Measurements from ENCODE around the gene NR0B1.

NR0B1 gene

GRCh38 chrX:30304866-30305265, 4.3 kb downstream of the NR0B1 start:
- H3K4me3 ChIP-seq (ENCODE audit: low read length), result no peak overlapping the region
- H3K9me3 ChIP-seq (ENCODE audit: control insufficient read depth, low read length), result no peaks in the 10 kb centered on the region

GRCh38 chrX:30302956-30303355, 6.2 kb downstream of the NR0B1 start:
- Histone ChIP-seq H3K36me3 (ENCODE audit: control insufficient read depth, insufficient read depth, low read length) (no peaks in the 10 kb centered on the region), H3K9me3 (ENCODE audit: control insufficient read depth, low read length) (no peaks in the 10 kb centered on the region), H3K4me1 (ENCODE audit: control insufficient read depth, insufficient read depth, low read length) (no peaks in the 10 kb centered on the region), H3K9ac (ENCODE audit: low read length) (no peak overlapping the region), H3K4me3 (ENCODE audit: low read length) (no peak overlapping the region), H3K27me3 (ENCODE audit: control insufficient read depth, insufficient read depth, low read length) (peaks cover 20% of the 10 kb centered on the region)

More at GRCh38 chrX:30304866-30305265, 4.3 kb downstream of the NR0B1 start:
- no peaks in the 10 kb centered on the region for H3K4me1 ChIP-seq (ENCODE audit: control insufficient read depth, insufficient read depth, low read length)
- H3K9ac ChIP-seq (ENCODE audit: low read length), result no peak overlapping the region
- H3K36me3 ChIP-seq (ENCODE audit: control insufficient read depth, insufficient read depth, low read length), result no peaks in the 10 kb centered on the region
- H3K27me3 ChIP-seq (ENCODE audit: control insufficient read depth, insufficient read depth, low read length), result peaks cover 31% of the 10 kb centered on the region

- H3K27me3 ChIP-seq (ENCODE audit: control insufficient read depth, insufficient read depth, low read length), result peaks cover 13% of the 10 kb centered on the region
- H3K9ac ChIP-seq (ENCODE audit: low read length), result no peak overlapping the region
- H3K4me1 ChIP-seq (ENCODE audit: control insufficient read depth, insufficient read depth, low read length), result no peaks in the 10 kb centered on the region
- H3K4me3 ChIP-seq (ENCODE audit: low read length), result no peak overlapping the region
- H3K9me3 ChIP-seq (ENCODE audit: control insufficient read depth, low read length), result no peaks in the 10 kb centered on the region
- H3K36me3 ChIP-seq (ENCODE audit: control insufficient read depth, insufficient read depth, low read length), result no peaks in the 10 kb centered on the region
Measured at GRCh38 chrX:30301963-30302362, 7.2 kb downstream of the NR0B1 start.

GRCh38 chrX:30301208-30301607, 8.0 kb downstream of the NR0B1 start:
- Histone ChIP-seq H3K9ac (ENCODE audit: low read length) (no peak overlapping the region), H3K4me1 (ENCODE audit: control insufficient read depth, insufficient read depth, low read length) (peaks cover 1% of the 10 kb centered on the region), H3K36me3 (ENCODE audit: control insufficient read depth, insufficient read depth, low read length) (no peaks in the 10 kb centered on the region), H3K9me3 (ENCODE audit: control insufficient read depth, low read length) (no peaks in the 10 kb centered on the region), H3K27me3 (ENCODE audit: control insufficient read depth, insufficient read depth, low read length) (peaks cover 8% of the 10 kb centered on the region), H3K4me3 (ENCODE audit: low read length) (no peak overlapping the region)

GRCh38 chrX:30296408-30297254, 12.6 kb downstream of the NR0B1 start:
- no peak overlapping the region for H3K9ac ChIP-seq (ENCODE audit: low read length)
- H3K27me3 ChIP-seq (ENCODE audit: control insufficient read depth, insufficient read depth, low read length), result no peaks in the 10 kb centered on the region
- H3K4me3 ChIP-seq (ENCODE audit: low read length), result no peak overlapping the region
- peaks cover 5% of the 10 kb centered on the region for H3K4me1 ChIP-seq (ENCODE audit: control insufficient read depth, insufficient read depth, low read length)
- no peaks in the 10 kb centered on the region for H3K9me3 ChIP-seq (ENCODE audit: control insufficient read depth, low read length)
- no peaks in the 10 kb centered on the region for H3K36me3 ChIP-seq (ENCODE audit: control insufficient read depth, insufficient read depth, low read length)

- no peak overlapping the region for H3K9ac ChIP-seq (ENCODE audit: low read length)
- no peak overlapping the region for H3K4me3 ChIP-seq (ENCODE audit: low read length)
- H3K9me3 ChIP-seq (ENCODE audit: control insufficient read depth, low read length), result no peaks in the 10 kb centered on the region
- peaks cover 9% of the 10 kb centered on the region for H3K4me1 ChIP-seq (ENCODE audit: control insufficient read depth, insufficient read depth, low read length)
- no peaks in the 10 kb centered on the region for H3K27me3 ChIP-seq (ENCODE audit: control insufficient read depth, insufficient read depth, low read length)
- no peaks in the 10 kb centered on the region for H3K36me3 ChIP-seq (ENCODE audit: control insufficient read depth, insufficient read depth, low read length)
Measured at GRCh38 chrX:30283456-30284200, 25.6 kb downstream of the NR0B1 start.

GRCh38 chrX:30282527-30282926, 26.7 kb downstream of the NR0B1 start:
- Histone ChIP-seq H3K36me3 (ENCODE audit: control insufficient read depth, insufficient read depth, low read length) (no peaks in the 10 kb centered on the region), H3K9ac (ENCODE audit: low read length) (no peak overlapping the region), H3K4me3 (ENCODE audit: low read length) (no peak overlapping the region), H3K9me3 (ENCODE audit: control insufficient read depth, low read length) (no peaks in the 10 kb centered on the region), H3K27me3 (ENCODE audit: control insufficient read depth, insufficient read depth, low read length) (no peaks in the 10 kb centered on the region), H3K4me1 (ENCODE audit: control insufficient read depth, insufficient read depth, low read length) (peaks cover 9% of the 10 kb centered on the region)

- Histone ChIP-seq H3K27me3 (ENCODE audit: control insufficient read depth, insufficient read depth, low read length) (no peaks in the 10 kb centered on the region), H3K9ac (ENCODE audit: low read length) (no peak overlapping the region), H3K4me3 (ENCODE audit: low read length) (no peak overlapping the region), H3K4me1 (ENCODE audit: control insufficient read depth, insufficient read depth, low read length) (peaks cover 9% of the 10 kb centered on the region), H3K36me3 (ENCODE audit: control insufficient read depth, insufficient read depth, low read length) (no peaks in the 10 kb centered on the region), H3K9me3 (ENCODE audit: control insufficient read depth, low read length) (no peaks in the 10 kb centered on the region)
Measured at GRCh38 chrX:30280428-30280827, 28.8 kb downstream of the NR0B1 start.

GRCh38 chrX:30278365-30278764, 30.8 kb downstream of the NR0B1 start:
- no peaks in the 10 kb centered on the region for H3K36me3 ChIP-seq (ENCODE audit: control insufficient read depth, insufficient read depth, low read length)
- no peaks in the 10 kb centered on the region for H3K27me3 ChIP-seq (ENCODE audit: control insufficient read depth, insufficient read depth, low read length)
- peaks cover 4% of the 10 kb centered on the region for H3K4me1 ChIP-seq (ENCODE audit: control insufficient read depth, insufficient read depth, low read length)
- no peak overlapping the region for H3K9ac ChIP-seq (ENCODE audit: low read length)
- H3K9me3 ChIP-seq (ENCODE audit: control insufficient read depth, low read length), result no peaks in the 10 kb centered on the region
- H3K4me3 ChIP-seq (ENCODE audit: low read length), result no peak overlapping the region

- H3K9me3 ChIP-seq (ENCODE audit: control insufficient read depth, low read length), result no peaks in the 10 kb centered on the region
Measured at GRCh38 chrX:30275498-30275897, 33.7 kb downstream of the NR0B1 start.

GRCh38 chrX:30270639-30271038, 38.6 kb downstream of the NR0B1 start:
- H3K27me3 ChIP-seq (ENCODE audit: control insufficient read depth, insufficient read depth, low read length), result no peaks in the 10 kb centered on the region
- H3K4me1 ChIP-seq (ENCODE audit: control insufficient read depth, insufficient read depth, low read length), result no peaks in the 10 kb centered on the region
- no peak overlapping the region for H3K4me3 ChIP-seq (ENCODE audit: low read length)
- no peaks in the 10 kb centered on the region for H3K9me3 ChIP-seq (ENCODE audit: control insufficient read depth, low read length)
- no peaks in the 10 kb centered on the region for H3K36me3 ChIP-seq (ENCODE audit: control insufficient read depth, insufficient read depth, low read length)
- no peak overlapping the region for H3K9ac ChIP-seq (ENCODE audit: low read length)

More at GRCh38 chrX:30275498-30275897, 33.7 kb downstream of the NR0B1 start:
- no peak overlapping the region for H3K4me3 ChIP-seq (ENCODE audit: low read length)
- peaks cover 4% of the 10 kb centered on the region for H3K4me1 ChIP-seq (ENCODE audit: control insufficient read depth, insufficient read depth, low read length)
- no peak overlapping the region for H3K9ac ChIP-seq (ENCODE audit: low read length)
- H3K36me3 ChIP-seq (ENCODE audit: control insufficient read depth, insufficient read depth, low read length), result no peaks in the 10 kb centered on the region
- no peaks in the 10 kb centered on the region for H3K27me3 ChIP-seq (ENCODE audit: control insufficient read depth, insufficient read depth, low read length)

GRCh38 chrX:30262763-30263162, 46.4 kb downstream of the NR0B1 start:
- Histone ChIP-seq H3K4me1 (ENCODE audit: control insufficient read depth, insufficient read depth, low read length) (no peaks in the 10 kb centered on the region), H3K4me3 (ENCODE audit: low read length) (no peak overlapping the region), H3K9ac (ENCODE audit: low read length) (no peak overlapping the region)

More at GRCh38 chrX:30262763-30263162, 46.4 kb downstream of the NR0B1 start:
- Histone ChIP-seq H3K36me3 (ENCODE audit: control insufficient read depth, insufficient read depth, low read length) (no peaks in the 10 kb centered on the region), H3K27me3 (ENCODE audit: control insufficient read depth, insufficient read depth, low read length) (no peaks in the 10 kb centered on the region), H3K9me3 (ENCODE audit: control insufficient read depth, low read length) (no peaks in the 10 kb centered on the region)

Measured in mucosa of stomach (tissue), 1 donor.